CD14-positive monocyte (primary cell): ENCODE data around the gene MORC4. TPM values are rescaled to one million over a fixed set of nuclear protein-coding genes. Genes with fewer than 3 reads are reported as not detected.

Source experiments
- DNase-seq, 3 donors: peaks; one replicate each; pipeline ENCODE4 v3.0.0-alpha.2; 2011 to 2022
- H2AFZ ChIP-seq: 2 replicates; pipeline ENCODE4 v1.6.0; 2012; ENCODE audit warnings: mild to moderate bottlenecking, low read depth, low read length, inconsistent platforms; ENCODE audit not compliant: insufficient read depth, poor library complexity, severe bottlenecking
- H3K27ac ChIP-seq, 2 donors: 1 replicate in 1 of 2; 2 replicates in 1 of 2; pipeline ENCODE4 v1.5.1; 2012 to 2013; ENCODE audit warnings: low read length in 2 of 2, control low read depth in 1 of 2, inconsistent platforms in 1 of 2, low read depth in 1 of 2, mild to moderate bottlenecking in 1 of 2
- H3K27me3 ChIP-seq, 2 donors: one replicate each; pipeline versions ENCODE4 v1.6.0 to v1.6.1; 2011 to 2013; ENCODE audit warnings: low read length in 2 of 2; ENCODE audit not compliant: control insufficient read depth in 2 of 2, insufficient read depth in 2 of 2
- H3K36me3 ChIP-seq, 2 donors: replicated peaks in 1 of 2; 1 replicate in 1 of 2; 2 replicates in 1 of 2; pipeline versions ENCODE4 v1.5.1 to v1.6.1; 2012 to 2013; ENCODE audit warnings: low read length in 2 of 2, control low read depth in 1 of 2, inconsistent platforms in 1 of 2, mild to moderate bottlenecking in 1 of 2; ENCODE audit not compliant: insufficient read depth in 2 of 2, control insufficient read depth in 1 of 2
- H3K4me1 ChIP-seq, 2 donors: 1 replicate in 1 of 2; 2 replicates in 1 of 2; pipeline versions ENCODE4 v1.5.1 to v1.6.1; 2012 to 2013; ENCODE audit warnings: low read length in 2 of 2, control low read depth in 1 of 2, inconsistent platforms in 1 of 2, mild to moderate bottlenecking in 1 of 2, moderate library complexity in 1 of 2; ENCODE audit not compliant: insufficient read depth in 2 of 2, control insufficient read depth in 1 of 2
- H3K4me2 ChIP-seq: replicated peaks from 2 replicates; pipeline ENCODE3; 2012; ENCODE audit warnings: low read length, moderate library complexity, mild to moderate bottlenecking; ENCODE audit not compliant: poor library complexity, severe bottlenecking; ENCODE audit errors: extremely low read depth
- H3K4me3 ChIP-seq, 3 experiments: fragments of 200-600 bp in 1 of 3; sonication (generic) in 1 of 3; replicated peaks in 1 of 3; 1 replicate in 2 of 3; 2 replicates in 1 of 3; pipeline ENCODE4 v1.5.1; 2011 to 2013; ENCODE audit warnings: low read length in 3 of 3, mild to moderate bottlenecking in 3 of 3, control low read depth in 2 of 3, low read depth in 2 of 3, inconsistent platforms in 1 of 3, moderate library complexity in 1 of 3
- H3K79me2 ChIP-seq: 2 replicates; pipeline ENCODE4 v1.6.0; 2012; ENCODE audit warnings: mild to moderate bottlenecking, control low read depth, inconsistent platforms, low read length, moderate library complexity; ENCODE audit not compliant: insufficient read depth
- H3K9ac ChIP-seq: 2 replicates; pipeline ENCODE4 v1.6.0; 2017; ENCODE audit warnings: low read length, mild to moderate bottlenecking; ENCODE audit not compliant: insufficient read depth, poor library complexity, severe bottlenecking
- H3K9me3 ChIP-seq, 2 donors: replicated peaks in 1 of 2; 1 replicate in 1 of 2; 2 replicates in 1 of 2; pipeline versions ENCODE4 v1.5.1 to v1.6.1; 2012 to 2013; ENCODE audit warnings: low read length in 2 of 2, control low read depth in 1 of 2; ENCODE audit not compliant: control insufficient read depth in 1 of 2, insufficient read depth in 1 of 2
- H4K20me1 ChIP-seq: 2 replicates; pipeline ENCODE4 v1.6.0; 2012; ENCODE audit warnings: mild to moderate bottlenecking, low read length, control low read depth, moderate library complexity; ENCODE audit not compliant: insufficient read depth
- H3K27ac Mint-ChIP-seq, 7 donors: one replicate each; pipeline ENCODE4 v1.8.0; 2020; ENCODE audit warnings: mild to moderate bottlenecking in 7 of 7, mixed read lengths in 7 of 7, moderate library complexity in 6 of 7, inconsistent platforms in 2 of 7
- H3K27me3 Mint-ChIP-seq, 3 donors: one replicate each; pipeline ENCODE4 v1.8.0; 2021 to 2022; ENCODE audit warnings: low read depth in 3 of 3, mild to moderate bottlenecking in 3 of 3, mixed read lengths in 3 of 3, moderate library complexity in 3 of 3, inconsistent platforms in 1 of 3
- H3K36me3 Mint-ChIP-seq, 2 donors: one replicate each; pipeline ENCODE4 v1.8.0; 2020; ENCODE audit warnings: mixed read lengths in 2 of 2, inconsistent platforms in 1 of 2, mild to moderate bottlenecking in 1 of 2
- H3K4me1 Mint-ChIP-seq: one replicate; pipeline ENCODE4 v1.8.0; 2020; ENCODE audit warnings: mild to moderate bottlenecking, mixed read lengths
- H3K4me3 Mint-ChIP-seq, 2 donors: one replicate each; pipeline ENCODE4 v1.8.0; 2020; ENCODE audit warnings: mild to moderate bottlenecking in 2 of 2, mixed read lengths in 2 of 2, moderate library complexity in 1 of 2
- H3K9me3 Mint-ChIP-seq, 7 donors: one replicate each; pipeline ENCODE4 v1.8.0; 2020 to 2022; ENCODE audit warnings: mixed read lengths in 7 of 7, mild to moderate bottlenecking in 6 of 7, moderate library complexity in 6 of 7, inconsistent platforms in 2 of 7
- CTCF ChIP-seq: fragments of 200-600 bp; IDR thresholded peaks from one replicate; pipeline ENCODE4 v1.8.0; 2022; ENCODE audit warnings: antibody characterized with exemption, mild to moderate bottlenecking
- WGBS: methylation state at CpG from one replicate; pipeline ENCODE4 v1.1.5; 2013; ENCODE audit warnings: missing lambda C conversion rate; ENCODE audit not compliant: insufficient coverage; 5-methylcytosine and 5-hydroxymethylcytosine counted together
- intact Hi-C, 2 donors: fragments of 100-400 bp; cut with micrococcal nuclease; formaldehyde crosslinking; loops; one replicate each; pipeline versions ENCODE4 v1.15.0 to v1.15.1; 2023
- polyA plus RNA-seq, 3 donors: library from polyadenylated mRNA; depleted of rRNA in 1 of 3; unstranded in 2 of 3; stranded (reverse) in 1 of 3; fragments of 300-500 nt in 2 of 3; fragments of >200 nt in 1 of 3; fragmentation: Illumina TruSeq in 2 of 3; gene quantifications; 1 replicate in 2 of 3; 2 replicates in 1 of 3; pipeline ENCODE4 v1.2.3, GENCODE V29; 2012 to 2021

The MORC4 gene
- polyA plus RNA-seq, 3 donors: 0.06 to 0.23 (median 0.10) TPM

GRCh38 chrX:106959901-106960300 lies 40.1 kb downstream of the MORC4 start:
- no peak overlapping the region for H3K9ac ChIP-seq
- TF ChIP-seq CTCF: no peak
- H3K79me2 ChIP-seq: no peaks in the 10 kb centered on the region
- intact Hi-C loops: no loop called here
- DNase-seq: no peak
- Mint-ChIP-seq H3K9me3 (peaks cover 0 to 2% (median 0%) of the 10 kb centered on the region in 7 donors), H3K27ac (no peak overlapping the region), H3K4me3 (no peak overlapping the region), H3K36me3 (no peaks in the 10 kb centered on the region), H3K27me3 (peaks cover 0 to 8% (median 3%) of the 10 kb centered on the region in 3 donors), H3K4me1 (no peaks in the 10 kb centered on the region)
- no peaks in the 10 kb centered on the region for H3K4me1 ChIP-seq
- no peaks in the 10 kb centered on the region for H3K36me3 ChIP-seq
- H2AFZ ChIP-seq: no peak overlapping the region
- 100% methylated on average over 1 of the region's 2 CpGs for WGBS
- H3K4me2 ChIP-seq: no peak overlapping the region
- no peak overlapping the region for H3K4me3 ChIP-seq
- no peaks in the 10 kb centered on the region for H3K27me3 ChIP-seq
- no peaks in the 10 kb centered on the region for H4K20me1 ChIP-seq
- no peak overlapping the region for H3K27ac ChIP-seq
- H3K9me3 ChIP-seq: no peaks in the 10 kb centered on the region

- Mint-ChIP-seq H3K4me3 (no peak overlapping the region), H3K27ac (no peak overlapping the region), H3K27me3 (peaks cover 0 to 6% (median 0%) of the 10 kb centered on the region in 3 donors), H3K36me3 (no peaks in the 10 kb centered on the region), H3K4me1 (no peaks in the 10 kb centered on the region), H3K9me3 (no peaks in the 10 kb centered on the region)
- no peak for DNase-seq
- no CpG with 5 or more reads among the region's 1 CpG for WGBS
- intact Hi-C loops: no loop called here
- H3K9ac ChIP-seq: no peak overlapping the region
- no peak overlapping the region for H3K27ac ChIP-seq
- no peak overlapping the region for H3K4me2 ChIP-seq
- H3K27me3 ChIP-seq: no peaks in the 10 kb centered on the region
- no peak overlapping the region for H2AFZ ChIP-seq
- H4K20me1 ChIP-seq: no peaks in the 10 kb centered on the region
- H3K79me2 ChIP-seq: no peaks in the 10 kb centered on the region
- no peak overlapping the region for H3K4me3 ChIP-seq
- no peaks in the 10 kb centered on the region for H3K36me3 ChIP-seq
- H3K4me1 ChIP-seq: no peaks in the 10 kb centered on the region
- no peaks in the 10 kb centered on the region for H3K9me3 ChIP-seq
- TF ChIP-seq CTCF: no peak
These were observed 42.2 kb downstream of the MORC4 start for GRCh38 chrX:106957856-106958255.
